GM12875 (cell line): ENCODE results near the gene SLC16A12.
"Not testable (repeated sequence)": the region's sequence is repeated elsewhere in the genome, so short reads cannot be mapped to it uniquely, and the experiment has no call there.

Experiments
- H3K4me3 ChIP-seq: one replicate; pipeline ENCODE4 v1.5.1; 2011; ENCODE audit warnings: low read depth, low read length, control low read depth
- TF ChIP-seq, protein P1 (sequence below): IDR thresholded peaks from 2 replicates; pipeline ENCODE4 v1.5.1; 2011; ENCODE audit warnings: low read depth, mild to moderate bottlenecking, control low read depth, inconsistent platforms, low read length, moderate library complexity, borderline replicate concordance; ENCODE audit not compliant: insufficient read depth

Gene SLC16A12

DNA sequence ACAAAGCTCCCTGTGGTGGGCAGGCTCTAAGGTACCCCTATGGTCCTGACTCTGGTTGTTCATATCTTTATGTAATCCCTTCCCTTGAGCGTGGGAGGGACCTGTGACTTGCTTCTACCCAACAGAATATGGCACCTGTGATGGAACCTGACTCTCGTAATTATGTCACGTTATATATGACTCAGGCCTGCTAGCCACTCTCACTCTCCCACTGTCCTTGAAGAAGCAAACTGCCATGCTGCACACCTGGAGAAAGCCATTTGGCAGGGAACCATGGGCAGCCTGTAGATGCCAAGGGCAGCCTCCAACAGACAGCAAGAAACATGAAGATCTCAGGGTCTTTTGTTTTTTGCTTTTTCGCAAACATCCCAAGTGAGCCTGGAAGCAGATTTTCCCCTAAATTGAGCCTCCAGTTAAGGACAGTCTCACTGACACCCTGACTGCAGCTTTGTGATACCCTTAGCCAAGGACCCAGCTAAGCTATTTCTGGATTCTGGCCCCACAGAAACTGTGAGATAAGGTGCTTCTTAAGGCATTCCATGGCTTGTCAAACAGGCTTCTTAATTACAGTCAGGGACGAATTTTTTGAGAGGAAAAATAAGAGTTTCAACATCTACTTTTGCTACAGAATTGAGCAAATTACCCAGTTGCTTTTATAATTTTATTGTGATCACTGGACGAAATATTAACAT is 71.4 kb downstream of the SLC16A12 start:
- TF ChIP-seq, protein P1, sequence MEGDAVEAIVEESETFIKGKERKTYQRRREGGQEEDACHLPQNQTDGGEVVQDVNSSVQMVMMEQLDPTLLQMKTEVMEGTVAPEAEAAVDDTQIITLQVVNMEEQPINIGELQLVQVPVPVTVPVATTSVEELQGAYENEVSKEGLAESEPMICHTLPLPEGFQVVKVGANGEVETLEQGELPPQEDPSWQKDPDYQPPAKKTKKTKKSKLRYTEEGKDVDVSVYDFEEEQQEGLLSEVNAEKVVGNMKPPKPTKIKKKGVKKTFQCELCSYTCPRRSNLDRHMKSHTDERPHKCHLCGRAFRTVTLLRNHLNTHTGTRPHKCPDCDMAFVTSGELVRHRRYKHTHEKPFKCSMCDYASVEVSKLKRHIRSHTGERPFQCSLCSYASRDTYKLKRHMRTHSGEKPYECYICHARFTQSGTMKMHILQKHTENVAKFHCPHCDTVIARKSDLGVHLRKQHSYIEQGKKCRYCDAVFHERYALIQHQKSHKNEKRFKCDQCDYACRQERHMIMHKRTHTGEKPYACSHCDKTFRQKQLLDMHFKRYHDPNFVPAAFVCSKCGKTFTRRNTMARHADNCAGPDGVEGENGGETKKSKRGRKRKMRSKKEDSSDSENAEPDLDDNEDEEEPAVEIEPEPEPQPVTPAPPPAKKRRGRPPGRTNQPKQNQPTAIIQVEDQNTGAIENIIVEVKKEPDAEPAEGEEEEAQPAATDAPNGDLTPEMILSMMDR, result no peak
- no peak overlapping the region for H3K4me3 ChIP-seq

- no peak overlapping the region for H3K4me3 ChIP-seq
- TF ChIP-seq, protein P1, result no peak
Observed at GRCh38 chr10:89458784-89459183, 76.6 kb downstream of the SLC16A12 start.

DNA sequence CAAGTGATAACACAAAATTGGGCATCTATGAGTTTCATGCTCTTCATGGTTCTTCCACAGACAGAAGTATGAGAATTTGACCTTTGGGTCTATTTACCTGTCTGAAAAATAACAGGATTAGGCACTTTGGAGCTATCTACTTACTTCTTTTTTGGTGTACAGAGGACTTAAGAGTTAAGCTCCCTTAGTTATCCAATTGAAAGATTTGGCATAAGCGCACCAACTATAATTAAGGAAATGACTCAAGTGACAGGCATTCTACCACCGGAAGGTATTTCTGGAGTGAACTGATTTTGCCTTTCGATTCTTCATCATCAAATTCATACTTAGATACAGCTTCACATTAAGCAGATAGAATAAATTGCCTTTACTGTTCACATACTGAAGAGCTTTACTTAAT is 77.1 kb downstream of the SLC16A12 start:
- TF ChIP-seq, protein P1, result no peak
- no peak overlapping the region for H3K4me3 ChIP-seq

DNA sequence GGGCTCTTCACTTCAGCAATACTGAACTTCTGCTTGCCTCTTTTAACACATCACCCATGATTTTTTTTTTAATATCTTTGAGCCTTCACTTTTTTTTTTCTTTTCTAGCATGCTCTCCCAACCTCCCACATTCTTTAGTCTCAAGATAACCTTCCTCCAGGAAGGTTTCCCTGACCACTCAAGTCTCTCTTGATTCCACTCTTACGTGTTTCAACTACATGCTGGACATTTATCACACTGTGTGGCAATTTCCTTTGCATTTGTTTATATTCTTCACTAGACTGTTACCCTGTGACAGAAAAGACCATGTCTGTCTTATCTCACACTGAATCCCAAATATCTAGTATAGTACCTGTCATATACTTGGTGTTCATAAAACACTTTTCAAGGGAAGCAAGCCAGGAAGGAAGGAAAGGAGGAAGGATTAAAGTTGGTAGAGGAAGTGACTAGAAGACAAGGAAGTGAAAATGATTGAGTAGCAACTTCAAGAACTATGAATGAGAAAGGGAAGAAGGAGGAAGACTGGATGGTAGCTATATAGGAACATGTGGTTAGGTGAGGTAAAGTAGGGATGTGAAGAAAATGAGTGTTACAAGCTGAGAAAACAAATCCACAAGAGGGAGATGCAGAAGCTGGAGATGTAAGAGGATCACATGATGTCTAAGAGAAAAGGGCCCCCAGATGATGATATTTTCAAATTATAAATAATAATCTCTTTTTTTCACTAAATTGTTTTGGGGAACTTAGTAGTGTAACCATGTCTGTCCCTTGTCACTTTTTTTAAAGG is 80.6 kb downstream of the SLC16A12 start:
- TF ChIP-seq, protein P1, result no peak

GRCh38 chr10:89452193-89452592 is 83.2 kb downstream of the SLC16A12 start:
- no peak overlapping the region for H3K4me3 ChIP-seq
- TF ChIP-seq, protein P1, result no peak

More for the DNA sequence above, 80.6 kb downstream of the SLC16A12 start:
- no peak overlapping the region for H3K4me3 ChIP-seq

GRCh38 chr10:89450901-89451300 is 84.5 kb downstream of the SLC16A12 start:
- no peak overlapping the region for H3K4me3 ChIP-seq
- TF ChIP-seq, protein P1, result no peak

GRCh38 chr10:89444819-89445218 is 90.6 kb downstream of the SLC16A12 start:
- H3K4me3 ChIP-seq, result not testable (repeated sequence)
